HepG2 (cell line): ENCODE results near the gene CACNA1G. TPM values are rescaled to one million over a fixed set of nuclear protein-coding genes. Genes with fewer than 3 reads are reported as not detected.
A peak's percentile ranks its signal among the peaks of the same experiment; 100 is the strongest.

Experiments
- ASH2L ChIP-seq: fragments of 300-600, 200-600 bp; sonication (generic); IDR thresholded peaks from 2 replicates; pipeline ENCODE4 v1.7.0; 2017; ENCODE audit warnings: low read depth, mild to moderate bottlenecking, moderate library complexity, mixed read lengths, low read length; ENCODE audit not compliant: insufficient read length
- ELF4 ChIP-seq: sonication (generic); formaldehyde crosslinking; IDR thresholded peaks from 2 replicates; pipeline ENCODE4 v1.5.0; 2020; ENCODE audit warnings: missing genetic modification reagents, mild to moderate bottlenecking, moderate library complexity, borderline replicate concordance
- HCFC1 ChIP-seq: fragments of 150-350 bp; IDR thresholded peaks from 2 replicates; pipeline ENCODE4 v1.6.1; 2014; ENCODE audit warnings: low read depth, low read length
- HMGXB3 ChIP-seq: sonication (generic); formaldehyde crosslinking; IDR thresholded peaks from 2 replicates; pipeline ENCODE4 v1.4.0; 2020; ENCODE audit warnings: missing genetic modification reagents, borderline replicate concordance
- MED8 ChIP-seq: sonication (generic); formaldehyde crosslinking; IDR thresholded peaks from 2 replicates; pipeline ENCODE4 v1.8.1; 2023; ENCODE audit warnings: mild to moderate bottlenecking, missing genetic modification reagents; ENCODE audit not compliant: insufficient replicate concordance
- NR2F2 ChIP-seq: IDR thresholded peaks from 2 replicates; pipeline ENCODE4 v1.6.1; 2012; ENCODE audit warnings: low read depth, inconsistent platforms, borderline replicate concordance
- POGZ ChIP-seq: sonication (generic); formaldehyde crosslinking; IDR thresholded peaks from 2 replicates; pipeline ENCODE4 v1.4.0; 2020; ENCODE audit warnings: mild to moderate bottlenecking, missing genetic modification reagents
- SAFB2 ChIP-seq: sonication (generic); formaldehyde crosslinking; IDR thresholded peaks from 2 replicates; pipeline ENCODE4 v1.5.1; 2020; ENCODE audit warnings: missing genetic modification reagents, low read depth, mild to moderate bottlenecking, borderline replicate concordance
- SATB2 ChIP-seq: sonication (generic); formaldehyde crosslinking; IDR thresholded peaks from 2 replicates; pipeline ENCODE4 v1.5.0; 2020; ENCODE audit warnings: missing genetic modification reagents
- SMARCC2 ChIP-seq: fragments of 450-650 bp; IDR thresholded peaks from 2 replicates; pipeline ENCODE4 v1.6.1; 2017; ENCODE audit warnings: antibody characterized with exemption, mild to moderate bottlenecking
- ZBTB38 ChIP-seq: sonication (generic); formaldehyde crosslinking; IDR thresholded peaks from 2 replicates; pipeline ENCODE4 v1.5.1; 2020; ENCODE audit warnings: mild to moderate bottlenecking, missing genetic modification reagents
- ZNF329 ChIP-seq: sonication (generic); formaldehyde crosslinking; IDR thresholded peaks from 2 replicates; pipeline ENCODE4 v1.9.0; 2021; ENCODE audit warnings: low read depth, mild to moderate bottlenecking, missing genetic modification reagents
- ZNF607 ChIP-seq: sonication (generic); formaldehyde crosslinking; IDR thresholded peaks from 2 replicates; pipeline ENCODE4 v1.5.1; 2020; ENCODE audit warnings: missing genetic modification reagents, mild to moderate bottlenecking, borderline replicate concordance
- ZNF660 ChIP-seq: sonication (generic); formaldehyde crosslinking; IDR thresholded peaks from 2 replicates; pipeline ENCODE4 v1.5.1; 2020; ENCODE audit warnings: mild to moderate bottlenecking, low read depth, missing genetic modification reagents, borderline replicate concordance
- ZNF724P ChIP-seq: sonication (generic); formaldehyde crosslinking; IDR thresholded peaks from 2 replicates; pipeline ENCODE4 v1.8.0; 2022; ENCODE audit warnings: missing genetic modification reagents, borderline replicate concordance
- ZNF747 ChIP-seq: sonication (generic); formaldehyde crosslinking; IDR thresholded peaks from 2 replicates; pipeline ENCODE4 v1.8.1; 2023; ENCODE audit warnings: missing genetic modification reagents, mild to moderate bottlenecking, borderline replicate concordance
- ZNF83 ChIP-seq: sonication (generic); formaldehyde crosslinking; IDR thresholded peaks from 2 replicates; pipeline ENCODE4 v1.4.0; 2020; ENCODE audit warnings: missing genetic modification reagents, mild to moderate bottlenecking, borderline replicate concordance
- polyA plus RNA-seq, 8 experiments: library from polyadenylated mRNA; depleted of rRNA in 3 of 8; stranded (reverse) in 7 of 8; unstranded in 1 of 8; fragments of >200 nt; fragmentation: Illumina TruSeq in 4 of 8; extraction: Trizol in 4 of 8; gene quantifications; 2 replicates each; pipeline versions ENCODE4 v1.2.1 to v1.2.3, GENCODE V29; 2011 to 2016; ENCODE audit warnings: low read depth in 4 of 8, missing spikeins in 1 of 8, mixed read lengths in 1 of 8; ENCODE audit not compliant: insufficient read depth in 1 of 8
- total RNA-seq, 5 experiments: library from RNA; depleted of rRNA; stranded (reverse); fragments of >200 nt; fragmentation: Illumina TruSeq; extraction: Trizol; gene quantifications; 2 replicates each; pipeline ENCODE4 v1.2.3, GENCODE V29; 2016; ENCODE audit warnings: low read depth in 1 of 5
- TF ChIP-seq, protein P1 (sequence below): sonication (generic); formaldehyde crosslinking; IDR thresholded peaks from 2 replicates; pipeline ENCODE4 v1.5.0; 2020; ENCODE audit warnings: missing genetic modification reagents
- TF ChIP-seq, protein P2 (sequence below): sonication (generic); formaldehyde crosslinking; IDR thresholded peaks from 2 replicates; pipeline ENCODE4 v1.8.1; 2023; ENCODE audit warnings: missing genetic modification reagents, mild to moderate bottlenecking, borderline replicate concordance
- TF ChIP-seq, protein P3 (sequence below): sonication (generic); formaldehyde crosslinking; IDR thresholded peaks from 2 replicates; pipeline ENCODE4 v1.4.0; 2020; ENCODE audit warnings: missing genetic modification reagents, low read depth, mild to moderate bottlenecking, borderline replicate concordance
- TF ChIP-seq, protein P4 (sequence below): sonication (generic); formaldehyde crosslinking; IDR thresholded peaks from 2 replicates; pipeline ENCODE4 v1.9.0; 2021; ENCODE audit warnings: missing genetic modification reagents, borderline replicate concordance

Gene CACNA1G
- total and polyA plus RNA-seq, 2 of the 13 experiments (the other 11 are each of a cell fraction or from before 2014, with no cell fraction given), result 0.02 TPM; not detected in 1

GRCh38 chr17:50635982-50636803 is 75.7 kb downstream of the CACNA1G start (continued):
- TF ChIP-seq ZNF724P (CRISPR knock-in tag) (no peak), SMARCC2 (no peak), ZNF329 (no peak), ZNF83 (CRISPR knock-in tag) (no peak), SATB2 (CRISPR knock-in tag) (peak; percentile 68; the same call in 1 of the 2 replicates), MED8 (CRISPR knock-in tag) (peak; percentile 60), HCFC1 (no peak), NR2F2 (peak; percentile 89), ZBTB38 (CRISPR knock-in tag) (peak; percentile 11; the same call in 1 of the 2 replicates), HMGXB3 (no peak), ZNF747 (CRISPR knock-in tag) (peak; percentile 79; the same call in 1 of the 2 replicates), ZNF607 (CRISPR knock-in tag) (0 out of 2 replicates have a peak, but pooled peaks have one; percentile 5), POGZ (CRISPR knock-in tag) (no peak), ASH2L (peak; percentile 63), SAFB2 (CRISPR knock-in tag) (no peak), ZNF660 (CRISPR knock-in tag) (no peak), ELF4 (CRISPR knock-in tag) (0 out of 2 replicates have a peak, but pooled peaks have one; percentile 64)
- TF ChIP-seq, protein P1, sequence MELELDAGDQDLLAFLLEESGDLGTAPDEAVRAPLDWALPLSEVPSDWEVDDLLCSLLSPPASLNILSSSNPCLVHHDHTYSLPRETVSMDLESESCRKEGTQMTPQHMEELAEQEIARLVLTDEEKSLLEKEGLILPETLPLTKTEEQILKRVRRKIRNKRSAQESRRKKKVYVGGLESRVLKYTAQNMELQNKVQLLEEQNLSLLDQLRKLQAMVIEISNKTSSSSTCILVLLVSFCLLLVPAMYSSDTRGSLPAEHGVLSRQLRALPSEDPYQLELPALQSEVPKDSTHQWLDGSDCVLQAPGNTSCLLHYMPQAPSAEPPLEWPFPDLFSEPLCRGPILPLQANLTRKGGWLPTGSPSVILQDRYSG, result 0 out of 2 replicates have a peak, but pooled peaks have one; percentile 60
- TF ChIP-seq, protein P2, sequence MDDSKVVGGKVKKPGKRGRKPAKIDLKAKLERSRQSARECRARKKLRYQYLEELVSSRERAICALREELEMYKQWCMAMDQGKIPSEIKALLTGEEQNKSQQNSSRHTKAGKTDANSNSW (CRISPR knock-in tag), result no peak
- TF ChIP-seq, protein P3, sequence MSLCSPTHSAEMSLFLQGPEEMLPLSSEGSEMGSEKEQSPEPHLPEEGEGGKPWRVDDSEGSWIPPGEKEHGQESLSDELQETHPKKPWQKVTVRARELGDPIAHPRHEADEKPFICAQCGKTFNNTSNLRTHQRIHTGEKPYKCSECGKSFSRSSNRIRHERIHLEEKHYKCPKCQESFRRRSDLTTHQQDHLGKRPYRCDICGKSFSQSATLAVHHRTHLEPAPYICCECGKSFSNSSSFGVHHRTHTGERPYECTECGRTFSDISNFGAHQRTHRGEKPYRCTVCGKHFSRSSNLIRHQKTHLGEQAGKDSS (CRISPR knock-in tag), result no peak
- TF ChIP-seq, protein P4, sequence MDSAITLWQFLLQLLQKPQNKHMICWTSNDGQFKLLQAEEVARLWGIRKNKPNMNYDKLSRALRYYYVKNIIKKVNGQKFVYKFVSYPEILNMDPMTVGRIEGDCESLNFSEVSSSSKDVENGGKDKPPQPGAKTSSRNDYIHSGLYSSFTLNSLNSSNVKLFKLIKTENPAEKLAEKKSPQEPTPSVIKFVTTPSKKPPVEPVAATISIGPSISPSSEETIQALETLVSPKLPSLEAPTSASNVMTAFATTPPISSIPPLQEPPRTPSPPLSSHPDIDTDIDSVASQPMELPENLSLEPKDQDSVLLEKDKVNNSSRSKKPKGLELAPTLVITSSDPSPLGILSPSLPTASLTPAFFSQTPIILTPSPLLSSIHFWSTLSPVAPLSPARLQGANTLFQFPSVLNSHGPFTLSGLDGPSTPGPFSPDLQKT (CRISPR knock-in tag), result no peak
